HG03469 (cell line): Measurements from ENCODE around the gene ATXN10.

Experiments used
- ATAC-seq: cut with Tn5 transposase; IDR thresholded peaks from one replicate; pipeline ENCODE4 v1.9.1; 2021; ENCODE audit warnings: mild to moderate bottlenecking, moderate library complexity, moderate number of reproducible peaks; ENCODE audit not compliant: unreplicated experiment

The ATXN10 gene

DNA sequence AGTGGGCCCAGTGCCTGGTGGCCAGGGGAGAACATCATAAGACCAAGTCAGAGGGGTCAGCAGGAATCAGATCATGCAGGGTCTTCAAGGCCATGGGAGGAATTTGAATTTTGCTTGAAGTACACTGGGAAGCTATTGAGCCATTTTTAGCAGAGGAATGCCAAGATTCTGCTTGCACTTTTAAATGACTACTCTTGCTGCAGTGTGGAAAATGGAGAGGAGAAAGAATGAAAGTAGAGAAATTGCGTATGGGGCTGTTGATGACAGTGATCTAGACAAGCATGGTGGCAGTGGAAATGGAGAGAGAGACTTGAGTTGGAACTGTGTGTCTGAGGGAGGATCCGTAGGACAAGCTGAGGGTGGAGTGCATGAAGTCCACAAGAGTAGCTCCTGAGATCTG, 177.3 kb downstream of the ATXN10 start:
- no peak for ATAC-seq

DNA sequence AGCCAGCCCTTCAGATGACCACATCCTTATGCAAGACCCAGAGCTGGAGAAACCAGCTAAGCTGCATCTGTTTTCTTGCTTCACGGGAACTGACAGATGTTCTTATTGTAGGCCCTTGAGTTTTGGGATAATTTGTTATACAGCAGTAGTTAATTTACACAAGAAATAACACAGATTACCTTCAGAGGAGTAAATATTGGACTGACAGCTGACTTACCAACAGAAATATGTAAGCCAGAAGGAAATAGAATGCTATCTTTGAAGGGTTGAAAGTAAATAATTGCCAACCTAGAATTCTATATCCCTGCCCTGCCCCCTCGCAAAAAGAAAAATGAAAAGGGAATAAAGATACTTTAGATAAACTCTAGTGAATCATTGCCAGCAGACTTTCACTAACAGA, 181.2 kb downstream of the ATXN10 start:
- no peak for ATAC-seq

DNA sequence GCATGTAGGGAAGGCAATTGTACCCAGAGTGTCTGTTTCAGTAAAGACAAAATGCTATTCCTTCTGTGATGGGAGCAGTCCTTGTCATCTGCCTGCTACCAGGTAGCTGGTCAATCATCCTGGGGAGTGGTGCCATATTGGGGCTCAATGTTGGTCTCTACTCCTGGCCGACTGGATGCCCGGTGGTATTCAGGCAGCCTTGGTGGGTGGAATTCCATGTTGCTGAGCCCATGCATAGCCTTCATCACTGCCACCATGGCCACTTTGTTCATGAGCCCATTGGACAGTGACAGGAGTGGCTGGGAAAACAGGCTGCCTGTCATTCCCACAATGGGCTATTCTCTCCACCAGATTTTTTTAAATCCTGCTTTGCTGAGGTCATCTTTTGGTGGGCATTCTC, 184.3 kb downstream of the ATXN10 start:
- no peak for ATAC-seq

DNA sequence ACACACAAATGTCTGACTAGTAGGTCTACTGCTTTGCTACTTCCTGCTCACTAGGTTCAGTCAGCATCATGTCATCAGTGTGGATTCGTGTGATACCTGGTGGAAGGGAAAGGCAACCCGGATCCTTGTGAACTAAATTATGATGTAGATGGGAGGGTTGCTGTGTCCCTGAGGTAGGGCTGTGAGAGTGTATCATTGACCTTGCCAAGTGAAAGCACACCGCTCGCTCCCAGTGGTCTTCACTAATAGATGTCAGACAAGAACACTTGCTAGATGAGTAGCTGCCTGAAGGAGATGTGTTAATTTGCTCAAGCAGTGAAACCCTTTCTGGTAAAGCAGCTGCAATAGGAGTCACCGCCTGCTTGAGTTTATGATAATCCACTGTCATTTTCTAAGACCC, 185.9 kb downstream of the ATXN10 start:
- no peak for ATAC-seq

DNA sequence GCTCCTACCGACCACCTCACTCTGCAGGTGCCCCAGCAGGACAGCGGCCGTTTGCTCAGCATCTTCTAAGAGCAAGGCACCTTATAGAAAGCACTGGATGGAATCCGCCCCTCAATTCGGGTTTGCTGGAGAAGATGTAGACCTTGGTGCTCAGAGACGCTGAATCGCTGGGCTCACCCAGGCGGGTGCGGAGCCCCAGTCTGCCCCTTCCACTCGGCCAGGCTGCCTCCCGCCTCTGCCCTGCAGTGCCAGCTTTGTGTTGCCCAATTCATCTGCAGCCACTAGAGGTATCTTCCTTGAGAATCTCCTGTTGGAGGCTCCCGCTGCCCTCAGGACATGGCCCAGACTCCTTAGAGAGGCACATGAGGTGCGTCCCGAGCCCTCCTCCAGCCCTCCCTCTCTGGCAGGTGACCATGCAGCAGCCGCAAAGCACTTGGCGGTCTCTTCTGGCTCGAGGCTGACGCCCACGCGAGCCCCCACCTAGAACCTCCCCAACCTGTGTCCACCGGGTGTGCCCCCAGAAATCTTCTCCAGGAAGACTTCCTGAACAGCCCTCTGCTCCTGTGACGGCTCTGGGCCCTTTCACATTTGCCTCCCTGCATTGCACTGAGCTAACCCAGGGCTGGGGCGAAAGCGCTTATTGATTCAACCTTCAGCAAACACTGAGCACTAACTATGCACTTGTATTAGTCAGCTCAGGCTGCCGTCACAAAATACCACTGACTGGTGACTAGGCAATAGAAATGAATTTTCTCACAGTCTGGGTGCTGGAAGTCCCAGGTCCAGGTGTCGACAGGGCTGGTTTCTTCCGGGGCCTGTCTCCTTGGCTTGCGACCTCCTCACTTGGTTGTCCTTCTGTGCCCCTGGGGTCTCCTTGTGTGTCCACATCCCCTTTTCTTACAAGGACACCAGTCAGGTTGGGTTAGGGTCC, 187.9 kb downstream of the ATXN10 start:
- ATAC-seq = no peak

DNA sequence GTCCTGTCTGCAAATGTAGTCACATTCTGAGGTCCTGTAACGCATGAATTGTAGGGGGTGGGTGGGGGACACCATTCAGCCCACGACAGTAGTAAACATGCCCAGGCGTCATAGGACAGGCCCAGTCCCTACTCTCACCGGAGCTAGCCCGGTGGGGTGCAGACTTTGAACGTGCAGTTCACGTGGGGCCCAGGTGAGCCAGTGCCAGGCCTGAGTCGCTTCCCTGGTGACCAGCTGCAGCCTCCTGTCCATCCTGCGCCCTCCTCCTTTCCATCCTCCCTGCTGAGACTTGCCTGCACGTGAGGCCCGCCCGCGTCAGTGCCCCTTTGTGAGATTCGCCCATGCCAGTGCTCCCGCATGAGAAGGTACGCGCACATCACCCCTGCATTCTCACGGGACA, 188.6 kb downstream of the ATXN10 start:
- ATAC-seq = no peak

DNA sequence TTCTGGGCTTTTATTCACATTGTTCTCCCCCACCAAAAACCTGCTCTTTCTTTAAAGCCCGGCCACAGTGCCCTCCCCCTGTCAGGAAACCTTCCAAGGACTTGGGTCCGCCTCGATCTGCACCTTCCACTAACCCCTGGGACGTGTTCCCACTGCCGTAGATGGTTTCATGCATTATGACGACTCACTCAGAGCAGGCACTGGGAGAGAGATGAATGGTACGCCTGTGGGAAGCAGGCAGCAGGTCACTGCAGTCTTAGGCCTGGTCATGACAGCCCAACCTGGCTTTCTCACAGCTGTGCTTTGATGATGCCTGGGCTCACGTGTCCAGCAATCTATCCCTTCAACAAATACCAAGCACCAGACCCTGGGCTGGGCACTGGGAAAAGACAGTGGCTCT, 189.6 kb downstream of the ATXN10 start:
- no peak for ATAC-seq

DNA sequence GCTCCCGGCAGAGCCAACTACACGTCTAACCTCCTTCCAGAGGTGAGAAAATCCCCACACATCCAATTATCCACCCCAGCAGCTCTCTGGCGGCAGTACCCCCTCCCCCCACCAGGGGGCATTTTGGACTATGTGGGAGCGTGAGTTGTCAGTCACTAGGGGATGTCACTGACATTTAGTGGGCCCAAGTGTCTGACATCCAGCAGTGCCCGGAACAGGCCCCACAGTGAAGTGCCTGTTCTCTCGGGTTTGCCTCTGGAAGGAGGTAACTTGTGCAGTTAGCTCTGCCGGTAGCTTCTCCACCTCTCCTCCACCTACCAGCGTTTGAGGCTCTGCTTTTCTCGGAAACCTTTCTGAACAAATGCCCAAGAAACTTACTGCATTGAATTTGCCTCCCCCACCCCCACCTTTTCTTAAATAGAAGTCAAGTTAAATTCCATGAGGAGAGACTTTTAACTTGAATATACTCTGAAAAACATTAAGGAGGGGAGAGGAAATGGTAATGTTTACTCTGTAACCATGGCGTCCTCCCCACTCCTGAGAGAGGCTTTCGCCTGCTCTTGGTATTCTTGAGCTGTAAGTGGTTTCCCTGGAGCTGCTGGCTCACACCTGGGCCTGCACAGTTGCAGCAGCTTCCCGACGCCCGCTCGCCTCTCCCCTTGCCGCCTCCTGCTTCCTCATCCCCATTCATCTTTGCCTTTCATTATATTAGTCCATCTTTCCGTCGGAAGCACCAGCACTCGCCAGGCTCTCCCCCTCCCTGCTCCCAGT, 192.5 kb downstream of the ATXN10 start:
- no peak for ATAC-seq

DNA sequence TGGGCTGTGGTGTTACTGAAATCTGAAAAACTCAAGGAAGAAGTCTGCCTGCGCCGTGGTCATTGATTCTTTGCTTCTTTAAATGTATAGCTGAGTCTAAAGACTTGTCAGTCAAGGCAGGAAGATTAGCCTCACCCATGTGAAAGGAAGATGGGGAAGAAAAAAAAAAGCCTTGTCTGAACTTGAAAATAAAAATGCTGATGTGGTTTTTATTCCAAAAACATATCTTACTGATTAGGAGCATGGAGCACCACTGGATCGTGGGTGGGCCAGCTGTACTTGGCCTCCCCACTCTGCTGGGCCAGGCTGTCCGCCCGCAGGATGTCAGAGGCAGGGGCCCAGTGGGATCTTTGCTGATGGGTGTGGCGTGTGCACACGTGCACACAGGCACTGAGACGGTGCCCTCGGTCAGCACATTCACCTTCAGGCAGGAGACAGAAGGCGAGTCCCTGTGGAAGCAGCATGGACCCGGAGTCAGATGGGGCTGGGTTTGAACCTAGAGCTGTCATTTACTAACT, 193.4 kb downstream of the ATXN10 start:
- ATAC-seq = no peak

DNA sequence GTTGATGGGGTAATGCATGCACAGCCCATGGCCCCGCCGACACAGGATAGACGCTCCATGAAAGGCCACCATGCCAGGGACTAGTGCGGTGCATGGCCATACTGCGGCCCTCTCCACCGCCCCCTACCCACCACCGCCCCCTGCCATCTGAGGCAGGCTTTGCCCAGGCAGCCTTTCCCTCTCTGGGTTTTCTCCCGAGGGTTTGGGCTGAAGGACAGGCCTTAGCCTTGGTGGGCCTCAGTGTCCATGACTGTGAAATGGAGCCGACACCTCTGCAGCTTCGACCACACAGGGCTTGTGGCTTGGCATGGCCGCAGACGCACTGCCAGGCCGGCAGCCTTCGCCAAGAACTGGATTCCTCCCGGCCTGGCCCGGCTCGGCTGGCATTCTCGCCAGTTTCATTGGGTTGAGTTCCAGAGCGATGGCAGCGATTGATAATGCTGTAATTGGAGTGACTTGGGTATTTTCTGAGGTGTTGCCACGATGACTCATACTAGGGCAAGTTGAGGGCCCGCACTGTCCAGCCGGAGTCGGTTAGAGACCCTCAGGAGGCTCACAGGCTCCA, 194.0 kb downstream of the ATXN10 start:
- ATAC-seq = no peak

DNA sequence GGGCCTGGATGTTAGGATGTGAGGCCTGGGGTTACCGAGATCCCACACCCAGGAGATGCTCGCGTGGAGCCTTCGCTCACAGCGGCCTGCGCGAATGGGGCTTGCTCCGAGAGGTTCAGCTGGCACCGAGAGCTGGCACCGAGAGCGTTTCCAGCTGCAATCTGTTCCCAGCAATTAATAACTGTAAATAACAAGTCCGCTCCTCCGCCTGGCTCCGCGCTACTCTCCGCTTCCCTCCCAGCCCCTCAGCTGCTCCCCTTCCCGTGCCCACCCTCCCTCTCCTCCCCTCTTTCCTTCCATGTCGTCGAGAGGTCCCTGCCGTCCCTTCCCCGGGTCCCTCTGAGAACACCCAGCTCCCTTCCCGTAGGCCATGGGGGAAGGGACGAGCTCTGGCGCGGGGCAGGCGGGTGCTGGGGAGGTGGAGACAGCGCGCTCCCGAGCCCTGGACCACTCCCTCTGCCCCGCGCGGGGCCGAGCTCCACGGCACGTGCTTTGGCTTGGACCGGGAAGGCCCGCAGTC, 194.6 kb downstream of the ATXN10 start:
- no peak for ATAC-seq

DNA sequence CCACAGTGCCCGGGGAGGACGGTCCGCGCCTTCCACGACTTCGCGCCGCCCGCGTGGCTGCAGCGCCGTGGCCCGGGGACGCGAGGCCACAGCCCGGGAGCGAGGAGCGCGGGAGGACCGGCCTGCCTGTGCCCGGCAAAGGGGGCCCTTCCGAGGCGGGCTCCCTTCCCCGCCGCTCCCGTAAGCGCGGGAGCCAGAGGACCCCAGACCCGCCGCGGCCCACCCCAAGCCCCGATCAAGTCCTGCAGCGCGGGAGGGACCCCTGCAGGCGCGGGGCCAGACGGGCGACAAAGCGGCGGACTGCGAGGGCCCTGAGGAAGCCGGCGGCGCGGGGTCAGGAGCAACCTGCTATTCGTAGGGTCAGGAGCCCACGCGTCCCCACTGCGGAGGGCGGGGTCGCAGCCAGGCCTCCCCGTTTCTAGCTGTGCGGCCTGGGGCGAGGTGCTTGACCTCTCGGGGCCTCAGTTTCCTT, 195.0 kb downstream of the ATXN10 start:
- ATAC-seq = no peak

DNA sequence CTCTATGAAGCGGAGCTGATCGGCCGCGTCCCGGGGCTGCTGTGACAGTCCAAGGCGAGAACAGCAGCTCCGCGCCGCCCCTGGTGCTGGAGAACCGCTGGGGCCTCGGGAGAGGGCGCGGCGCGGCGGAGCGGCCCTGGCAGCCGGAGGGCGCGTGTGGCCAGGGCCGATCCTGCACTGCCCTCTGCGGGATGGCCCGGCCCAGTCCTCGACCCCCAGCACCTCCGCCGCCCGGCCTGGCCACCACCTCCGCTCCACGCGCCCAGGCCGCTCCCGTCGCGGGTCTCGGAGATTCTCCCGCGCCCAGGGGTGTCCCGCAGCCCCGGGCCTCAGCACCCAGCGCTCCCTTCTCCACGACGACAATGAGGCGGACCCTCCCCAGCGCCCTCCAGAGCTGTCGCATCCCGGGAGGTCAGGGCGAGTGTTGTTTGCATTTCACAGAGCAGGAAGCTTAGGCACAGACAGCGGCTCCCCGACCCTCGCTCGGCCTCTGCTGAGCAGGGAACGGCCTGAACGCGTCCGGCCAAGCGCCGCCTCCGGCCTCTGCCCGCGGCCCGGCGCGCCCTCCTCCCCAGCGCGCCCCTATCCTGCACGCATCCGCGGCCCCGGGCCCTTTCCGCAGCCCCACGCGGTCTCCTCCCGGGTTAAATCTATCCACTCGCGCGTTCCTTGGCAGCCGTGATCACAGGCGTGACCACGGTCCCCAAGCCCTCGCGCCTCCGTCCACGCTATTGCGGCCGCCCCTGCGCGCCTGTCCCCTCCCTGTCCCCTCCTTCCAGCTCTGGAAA, 195.7 kb downstream of the ATXN10 start:
- ATAC-seq = no peak

DNA sequence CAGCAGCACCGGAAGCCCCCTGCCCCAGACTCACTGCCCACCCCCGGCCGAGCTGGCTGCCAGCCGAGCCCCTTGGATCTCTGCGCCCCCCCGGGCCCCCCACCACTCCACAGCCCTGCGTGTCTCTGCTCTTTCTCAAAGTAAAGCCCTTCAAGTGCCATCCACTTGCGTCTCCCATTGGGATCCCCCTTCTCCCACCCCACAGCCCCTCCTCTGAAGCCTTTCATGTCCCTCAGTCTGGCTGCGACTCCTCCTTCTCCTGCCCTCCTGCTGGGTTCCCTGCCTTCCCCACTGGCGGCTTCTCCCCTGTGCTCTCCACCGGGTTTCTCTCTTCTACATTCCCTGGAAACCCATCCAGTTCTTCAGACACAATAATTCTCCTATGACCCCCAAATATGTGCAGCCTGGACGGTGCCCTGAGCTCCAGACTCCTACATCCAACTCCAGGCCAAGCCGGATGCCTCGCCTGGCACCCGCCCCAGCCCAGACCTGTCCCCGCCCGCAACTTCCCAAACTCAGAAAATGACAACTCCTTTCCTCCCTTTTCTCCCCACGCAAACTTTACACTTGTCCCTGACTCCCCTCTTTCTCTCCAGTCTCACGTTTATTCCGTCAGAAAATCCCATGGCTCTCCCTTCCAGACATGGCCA, 196.4 kb downstream of the ATXN10 start:
- no peak for ATAC-seq

DNA sequence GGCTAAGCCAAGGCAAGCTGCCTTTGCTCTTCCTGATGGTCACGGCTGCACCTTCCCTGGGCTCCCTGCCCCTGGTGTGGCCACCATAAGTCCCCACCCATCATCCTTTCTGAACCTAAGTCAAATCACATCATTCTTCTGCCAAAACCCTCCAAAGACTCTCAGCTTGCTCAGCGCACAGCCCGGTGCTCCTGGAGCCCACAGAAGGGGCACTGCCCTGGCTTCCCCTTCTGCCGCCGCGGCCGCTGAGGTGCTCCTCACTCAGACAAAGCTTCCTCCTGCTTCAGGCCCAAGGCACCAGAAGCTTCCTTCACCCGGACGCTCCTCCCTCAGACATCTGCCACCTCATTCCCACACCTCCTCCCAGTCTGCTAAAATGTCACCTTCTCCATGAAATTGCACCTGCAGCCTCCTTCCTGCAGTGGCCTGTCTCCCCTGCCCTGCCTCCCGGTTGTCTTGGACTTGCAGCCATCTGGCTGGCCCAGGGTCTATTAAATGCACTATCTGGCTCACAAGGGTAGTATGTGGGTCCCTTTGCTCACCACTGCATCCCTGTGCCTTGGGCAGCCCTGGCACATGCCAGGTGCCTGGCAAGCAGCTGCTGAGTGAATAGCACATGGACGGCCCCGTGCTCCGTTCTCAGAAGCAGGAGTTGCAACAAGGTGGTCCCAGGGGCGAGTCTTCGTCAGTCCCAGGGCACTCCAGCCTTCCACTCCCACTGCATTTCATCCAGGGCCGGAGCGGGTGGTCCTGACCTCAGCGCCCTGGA, 197.1 kb downstream of the ATXN10 start:
- no peak for ATAC-seq

DNA sequence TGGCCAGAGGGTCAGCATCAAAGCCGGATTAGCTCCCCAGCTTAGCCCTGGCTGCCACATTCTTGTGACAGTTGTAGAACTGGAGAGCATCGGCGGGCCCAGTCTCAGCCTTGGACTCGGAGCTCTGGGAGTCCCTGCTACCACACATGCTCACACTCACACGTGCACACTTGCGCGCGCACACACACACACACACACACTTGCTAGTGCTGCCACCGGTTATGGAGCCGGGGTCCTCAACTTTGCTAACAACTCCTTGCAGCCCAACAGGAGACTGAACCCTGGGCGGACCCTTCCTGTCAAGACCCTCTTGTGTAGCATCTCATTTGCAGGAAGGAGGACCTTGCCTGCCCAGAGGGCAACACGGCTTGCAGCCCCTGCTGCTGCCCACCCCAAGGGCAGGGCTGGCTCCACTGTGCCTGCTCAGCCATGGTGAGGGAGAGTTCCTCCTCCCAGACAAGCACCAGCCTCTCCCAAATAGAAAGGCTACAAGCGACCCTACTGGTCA, 197.8 kb downstream of the ATXN10 start:
- no peak for ATAC-seq

DNA sequence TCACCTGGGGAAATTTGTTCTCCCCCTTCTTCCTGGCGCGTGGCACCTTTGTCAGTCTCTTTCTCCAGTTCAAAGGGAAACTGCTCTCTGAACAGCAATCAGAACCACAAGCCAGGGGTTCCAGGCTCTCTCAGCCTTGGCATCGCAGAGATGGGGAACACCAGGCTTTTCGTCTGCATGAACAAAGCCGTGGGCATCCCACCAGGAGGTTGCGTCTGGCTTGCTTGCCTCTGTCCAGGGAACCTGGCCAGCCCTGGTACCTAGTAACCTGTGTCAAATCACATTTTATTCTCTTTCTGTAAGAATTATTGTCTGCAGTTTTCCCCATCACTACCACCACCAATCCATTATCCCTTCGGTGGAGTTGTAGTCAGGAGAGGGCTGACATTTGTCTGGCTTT, 198.4 kb downstream of the ATXN10 start:
- ATAC-seq = no peak

DNA sequence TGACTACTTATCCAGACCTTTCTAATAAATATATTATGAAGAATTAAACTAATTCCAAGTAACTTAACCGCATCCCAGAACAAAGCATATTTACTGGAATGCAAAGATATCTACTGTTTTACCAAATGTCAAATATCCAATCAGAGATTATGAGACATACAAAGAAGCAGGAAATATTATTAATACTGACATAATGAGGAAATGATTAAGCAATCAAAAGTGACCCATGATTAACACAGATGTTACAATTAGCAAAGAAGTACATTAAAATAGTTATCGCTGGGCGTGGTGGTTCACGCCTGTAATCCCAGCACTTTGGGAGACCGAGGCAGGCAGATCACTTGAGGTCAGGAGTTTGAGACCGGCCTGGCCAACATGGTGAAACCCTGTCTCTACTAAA, 200.1 kb downstream of the ATXN10 start:
- no peak for ATAC-seq
